ENCODE data around the gene OGA. TPM values are rescaled to one million over a fixed set of nuclear protein-coding genes. Genes with fewer than 3 reads are reported as not detected.
A peak's percentile ranks its signal among the peaks of the same experiment; 100 is the strongest.

The OGA gene
- total RNA-seq, 1 donor from 2014 or later, result 125 TPM

DNA sequence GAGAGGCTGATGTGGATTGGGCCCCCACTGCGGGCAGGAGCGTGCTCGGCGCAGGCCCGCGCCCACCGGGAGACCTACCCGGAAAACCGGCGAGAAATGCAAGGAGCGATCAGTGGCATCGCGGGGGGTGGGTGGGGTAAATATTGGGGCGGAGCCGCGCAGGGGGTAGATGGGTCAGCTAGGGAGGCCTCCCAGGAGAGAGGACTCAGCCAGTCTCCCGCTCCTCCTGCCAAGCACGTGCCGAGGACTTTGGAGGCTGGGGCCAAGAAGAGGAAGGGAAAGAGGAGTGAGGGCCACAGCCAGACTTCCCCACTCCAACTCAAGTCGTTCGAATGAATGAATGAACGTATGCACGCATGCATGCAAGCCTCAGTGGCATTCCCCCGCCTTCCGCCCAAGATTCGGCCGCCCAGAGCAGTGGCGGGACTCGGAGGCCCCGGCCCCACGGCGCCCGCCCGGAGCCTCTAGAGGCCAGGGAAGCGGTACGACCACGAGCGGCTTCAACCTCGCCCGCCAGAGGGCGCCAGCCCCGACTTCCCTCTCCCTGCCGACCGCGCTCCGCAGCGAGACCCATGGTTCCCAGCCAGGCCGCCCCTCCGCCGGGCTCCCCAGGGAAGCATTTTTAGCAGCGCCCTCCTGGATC is 38.6 kb downstream of the OGA start:
- peak overlapping the region; percentile 40 to 49 for H3K4me3 ChIP-seq
- H3K4me1 ChIP-seq, result peaks cover 73% of the 10 kb centered on the region
- H3K27me3 ChIP-seq, result peaks cover 8% of the 10 kb centered on the region
- H3K9me3 ChIP-seq, result no peaks in the 10 kb centered on the region
- TF ChIP-seq POLR2AphosphoS5 (IDR thresholded peaks at IDR 0.05; ENCODE audit: insufficient read depth in 1 of 2, low read depth in 1 of 2), result peak in 1 of 2 donors; percentile 13
- TF ChIP-seq, protein P1, sequence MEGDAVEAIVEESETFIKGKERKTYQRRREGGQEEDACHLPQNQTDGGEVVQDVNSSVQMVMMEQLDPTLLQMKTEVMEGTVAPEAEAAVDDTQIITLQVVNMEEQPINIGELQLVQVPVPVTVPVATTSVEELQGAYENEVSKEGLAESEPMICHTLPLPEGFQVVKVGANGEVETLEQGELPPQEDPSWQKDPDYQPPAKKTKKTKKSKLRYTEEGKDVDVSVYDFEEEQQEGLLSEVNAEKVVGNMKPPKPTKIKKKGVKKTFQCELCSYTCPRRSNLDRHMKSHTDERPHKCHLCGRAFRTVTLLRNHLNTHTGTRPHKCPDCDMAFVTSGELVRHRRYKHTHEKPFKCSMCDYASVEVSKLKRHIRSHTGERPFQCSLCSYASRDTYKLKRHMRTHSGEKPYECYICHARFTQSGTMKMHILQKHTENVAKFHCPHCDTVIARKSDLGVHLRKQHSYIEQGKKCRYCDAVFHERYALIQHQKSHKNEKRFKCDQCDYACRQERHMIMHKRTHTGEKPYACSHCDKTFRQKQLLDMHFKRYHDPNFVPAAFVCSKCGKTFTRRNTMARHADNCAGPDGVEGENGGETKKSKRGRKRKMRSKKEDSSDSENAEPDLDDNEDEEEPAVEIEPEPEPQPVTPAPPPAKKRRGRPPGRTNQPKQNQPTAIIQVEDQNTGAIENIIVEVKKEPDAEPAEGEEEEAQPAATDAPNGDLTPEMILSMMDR (IDR thresholded peaks at IDR 0.05), result peak; percentile 40 to 64 (median 58)
- TF ChIP-seq POLR2A (IDR thresholded peaks at IDR 0.05), result no peak
- no peaks in the 10 kb centered on the region for H3K36me3 ChIP-seq
- intact Hi-C loops (cut with DNase I), result loop anchor here (10.0 kb wide), 1 partner anchor 175 kb away; no protein-coding TSS in a partner anchor
- no peak overlapping the region for H3K27ac ChIP-seq
- DNase-seq (ENCODE audit: extremely low spot score in 2 of 2), result no peak

- DNase-seq (ENCODE audit: extremely low spot score in 2 of 2), result no peak
- H3K9me3 ChIP-seq, result no peaks in the 10 kb centered on the region
- no peaks in the 10 kb centered on the region for H3K36me3 ChIP-seq
- no peak overlapping the region for H3K27ac ChIP-seq
- H3K27me3 ChIP-seq, result peaks cover 8% of the 10 kb centered on the region
- TF ChIP-seq, protein P1 (IDR thresholded peaks at IDR 0.05), result no peak
- TF ChIP-seq POLR2A (IDR thresholded peaks at IDR 0.05) (no peak), POLR2AphosphoS5 (IDR thresholded peaks at IDR 0.05; ENCODE audit: insufficient read depth in 1 of 2, low read depth in 1 of 2) (no peak)
- peaks cover 73% of the 10 kb centered on the region for H3K4me1 ChIP-seq
- intact Hi-C loops (cut with DNase I), result loop anchor here (10.0 kb wide), 1 partner anchor 174 kb away; no protein-coding TSS in a partner anchor
- H3K4me3 ChIP-seq, result peak overlapping the region; percentile 40 to 49
Observed at GRCh38 chr10:101778781-101779543, 39.3 kb downstream of the OGA start.

- intact Hi-C loops (cut with DNase I), result loop anchor here (10.0 kb wide), 1 partner anchor 173 kb away; no protein-coding TSS in a partner anchor
- DNase-seq (ENCODE audit: extremely low spot score in 2 of 2), result no peak
- TF ChIP-seq POLR2AphosphoS5 (IDR thresholded peaks at IDR 0.05; ENCODE audit: insufficient read depth in 1 of 2, low read depth in 1 of 2) (no peak), POLR2A (IDR thresholded peaks at IDR 0.05) (no peak)
- TF ChIP-seq, protein P1 (IDR thresholded peaks at IDR 0.05), result no peak
- Histone ChIP-seq H3K27me3 (peaks cover 8% of the 10 kb centered on the region), H3K27ac (no peak overlapping the region), H3K4me3 (no peak overlapping the region), H3K9me3 (no peaks in the 10 kb centered on the region), H3K36me3 (no peaks in the 10 kb centered on the region), H3K4me1 (peaks cover 70% of the 10 kb centered on the region)
Observed at GRCh38 chr10:101778151-101778780, 40.0 kb downstream of the OGA start.

- H3K36me3 ChIP-seq, result no peaks in the 10 kb centered on the region
- peaks cover 65% of the 10 kb centered on the region for H3K4me1 ChIP-seq
- TF ChIP-seq POLR2AphosphoS5 (IDR thresholded peaks at IDR 0.05; ENCODE audit: insufficient read depth in 1 of 2, low read depth in 1 of 2) (no peak), POLR2A (IDR thresholded peaks at IDR 0.05) (no peak)
- TF ChIP-seq, protein P1 (IDR thresholded peaks at IDR 0.05), result no peak
- H3K4me3 ChIP-seq, result no peak overlapping the region
- H3K27me3 ChIP-seq, result peaks cover 8% of the 10 kb centered on the region
- H3K9me3 ChIP-seq, result no peaks in the 10 kb centered on the region
- intact Hi-C loops (cut with DNase I), result loop anchor here (10.0 kb wide), 1 partner anchor 173 kb away; no protein-coding TSS in a partner anchor
- H3K27ac ChIP-seq, result no peak overlapping the region
- DNase-seq (ENCODE audit: extremely low spot score in 2 of 2), result no peak
Observed at GRCh38 chr10:101777619-101778145, 40.6 kb downstream of the OGA start.
